ENCODE data around the gene RB1. TPM values are rescaled to one million over a fixed set of nuclear protein-coding genes. Genes with fewer than 3 reads are reported as not detected.

RB1 gene
- total RNA-seq, 2 experiments from 2014 or later = 33.5 to 84.4 TPM

- ChIA-PET CTCF (ENCODE audit: unreplicated experiment) (no interaction called here), POLR2A (interaction anchor here (0.7 to 2.4 kb wide), 13 partner anchors 11 to 150 kb away, joined by 3 to 9 read pairs (median 4); no protein-coding TSS in a partner anchor)
- H3K9me3 ChIP-seq (ENCODE audit: low read length) = no peaks in the 10 kb centered on the region; the same call in 1 of the 2 replicates
- no peaks in the 10 kb centered on the region for H3K36me3 ChIP-seq (ENCODE audit: insufficient read depth, low read length)
- BruUV-seq (replicated peaks) = no TSS peak
- no peaks in the 10 kb centered on the region for H3K9me2 ChIP-seq (ENCODE audit: insufficient read depth, low read length)
- H3K4me3 ChIP-seq (ENCODE audit: low read depth, low read length, poor library complexity, severe bottlenecking) = peak overlapping the region; percentile 57
- no peak for TF ChIP-seq EZH2phosphoT487 (IDR thresholded peaks at IDR 0.05; ENCODE audit: borderline replicate concordance, low read depth, low read length)
- TF ChIP-seq CTCF (conservative IDR thresholded peaks at IDR 0.05; ENCODE audit: low read length) = no peak
- peak overlapping the region; percentile 74 for H2AFZ ChIP-seq (ENCODE audit: low read length)
- no peak overlapping the region for H3K27ac ChIP-seq (ENCODE audit: low read depth, low read length, poor library complexity, severe bottlenecking)
- H3K4me2 ChIP-seq (ENCODE audit: low read length) = peak overlapping the region; percentile 62
- DNase-seq (ENCODE audit: low spot score) = no peak
- peaks cover 61% of the 10 kb centered on the region for H3K4me1 ChIP-seq (ENCODE audit: insufficient read depth, low read length, poor library complexity, severe bottlenecking)
- peaks cover 68% of the 10 kb centered on the region; the same call in 1 of the 2 replicates for H3K79me2 ChIP-seq (ENCODE audit: insufficient read depth, low read depth, low read length)
- H4K20me1 ChIP-seq (ENCODE audit: insufficient read depth, low read length) = no peaks in the 10 kb centered on the region
- intact Hi-C loops (cut with micrococcal nuclease; ENCODE audit: unreplicated experiment) = no loop called here
These were observed 224.4 kb downstream of the RB1 start for GRCh38 chr13:48527955-48528354.

- Histone ChIP-seq H3K27ac (ENCODE audit: low read depth, low read length, poor library complexity, severe bottlenecking) (no peak overlapping the region), H3K4me3 (ENCODE audit: low read depth, low read length, poor library complexity, severe bottlenecking) (peak overlapping the region; percentile 57), H3K9me3 (ENCODE audit: low read length) (no peaks in the 10 kb centered on the region; the same call in 1 of the 2 replicates), H3K36me3 (ENCODE audit: insufficient read depth, low read length) (no peaks in the 10 kb centered on the region), H3K4me2 (ENCODE audit: low read length) (peak overlapping the region; percentile 62), H3K79me2 (ENCODE audit: insufficient read depth, low read depth, low read length) (peaks cover 68% of the 10 kb centered on the region; the same call in 1 of the 2 replicates), H4K20me1 (ENCODE audit: insufficient read depth, low read length) (no peaks in the 10 kb centered on the region), H3K9me2 (ENCODE audit: insufficient read depth, low read length) (no peaks in the 10 kb centered on the region), H3K4me1 (ENCODE audit: insufficient read depth, low read length, poor library complexity, severe bottlenecking) (peaks cover 68% of the 10 kb centered on the region), H2AFZ (ENCODE audit: low read length) (peak overlapping the region; percentile 74; the same call in 1 of the 2 replicates)
- BruUV-seq (replicated peaks) = no TSS peak
- CTCF ChIA-PET (ENCODE audit: unreplicated experiment) = no interaction called here
- POLR2A ChIA-PET = interaction anchor here (0.7 to 2.4 kb wide), 15 partner anchors 11 to 558 kb away, joined by 3 to 9 read pairs (median 4); no protein-coding TSS in a partner anchor
- TF ChIP-seq EZH2phosphoT487 (IDR thresholded peaks at IDR 0.05; ENCODE audit: borderline replicate concordance, low read depth, low read length) (no peak), CTCF (conservative IDR thresholded peaks at IDR 0.05; ENCODE audit: low read length) (no peak)
- intact Hi-C loops (cut with micrococcal nuclease; ENCODE audit: unreplicated experiment) = no loop called here
- no peak for DNase-seq (ENCODE audit: low spot score)
These were observed 225.2 kb downstream of the RB1 start for GRCh38 chr13:48528720-48529119.

- Histone ChIP-seq H4K20me1 (ENCODE audit: insufficient read depth, low read length) (no peaks in the 10 kb centered on the region), H3K9me2 (ENCODE audit: insufficient read depth, low read length) (no peaks in the 10 kb centered on the region), H3K4me3 (ENCODE audit: low read depth, low read length, poor library complexity, severe bottlenecking) (peak overlapping the region; percentile 73), H3K27ac (ENCODE audit: low read depth, low read length, poor library complexity, severe bottlenecking) (peak overlapping the region; percentile 80), H3K79me2 (ENCODE audit: insufficient read depth, low read depth, low read length) (peaks cover 54% of the 10 kb centered on the region; the same call in 1 of the 2 replicates), H3K36me3 (ENCODE audit: insufficient read depth, low read length) (no peaks in the 10 kb centered on the region), H3K4me1 (ENCODE audit: insufficient read depth, low read length, poor library complexity, severe bottlenecking) (peaks cover 75% of the 10 kb centered on the region), H2AFZ (ENCODE audit: low read length) (peak overlapping the region; percentile 83; the same call in 1 of the 2 replicates), H3K9me3 (ENCODE audit: low read length) (no peaks in the 10 kb centered on the region; the same call in 1 of the 2 replicates), H3K4me2 (ENCODE audit: low read length) (peak overlapping the region; percentile 94)
- intact Hi-C loops (cut with micrococcal nuclease; ENCODE audit: unreplicated experiment) = loop anchor here (2.0 kb wide), 1 partner anchor 26 kb away; no protein-coding TSS in a partner anchor
- TF ChIP-seq EZH2phosphoT487 (IDR thresholded peaks at IDR 0.05; ENCODE audit: borderline replicate concordance, low read depth, low read length) = no peak
- TF ChIP-seq CTCF (conservative IDR thresholded peaks at IDR 0.05; ENCODE audit: low read length) = no peak
- CTCF ChIA-PET (ENCODE audit: unreplicated experiment) = no interaction called here
- peak; percentile 61 for DNase-seq (ENCODE audit: low spot score)
- BruUV-seq (replicated peaks) = no TSS peak
- POLR2A ChIA-PET = interaction anchor here (0.9 to 2.7 kb wide), 6 partner anchors 14 to 46 kb away, joined by 3 to 9 read pairs (median 4); no protein-coding TSS in a partner anchor
These were observed 227.3 kb downstream of the RB1 start for GRCh38 chr13:48530833-48531232.

Data from OCI-LY7 (cell line).